IPS-20b (cell line): ENCODE measurements around the gene CTNNA1.

Experiments
- H3K27ac ChIP-seq: one replicate; pipeline ENCODE4 v1.5.1; 2013; ENCODE audit warnings: low read length
- H3K27me3 ChIP-seq: 2 replicates; pipeline ENCODE4 v1.6.1; 2013; ENCODE audit warnings: mild to moderate bottlenecking, low read length, inconsistent platforms; ENCODE audit not compliant: insufficient read depth
- H3K36me3 ChIP-seq: 2 replicates; pipeline ENCODE4 v1.6.1; 2013; ENCODE audit warnings: low read depth, mild to moderate bottlenecking, inconsistent platforms, low read length, moderate library complexity; ENCODE audit not compliant: insufficient read depth
- H3K4me1 ChIP-seq: 2 replicates; pipeline ENCODE4 v1.6.1; 2013; ENCODE audit warnings: mild to moderate bottlenecking, control low read depth, inconsistent platforms, low read length, moderate library complexity; ENCODE audit not compliant: insufficient read depth
- H3K4me3 ChIP-seq: 2 replicates; pipeline ENCODE4 v1.5.1; 2013; ENCODE audit warnings: mild to moderate bottlenecking, low read length, inconsistent platforms
- H3K9ac ChIP-seq: 2 replicates; pipeline ENCODE4 v1.6.1; 2013; ENCODE audit warnings: low read depth, mild to moderate bottlenecking, inconsistent platforms, low read length, moderate library complexity
- H3K9me3 ChIP-seq: 2 replicates; pipeline ENCODE4 v1.6.1; 2013; ENCODE audit warnings: mild to moderate bottlenecking, low read depth, low read length, inconsistent platforms; ENCODE audit not compliant: insufficient read depth

Gene CTNNA1

DNA sequence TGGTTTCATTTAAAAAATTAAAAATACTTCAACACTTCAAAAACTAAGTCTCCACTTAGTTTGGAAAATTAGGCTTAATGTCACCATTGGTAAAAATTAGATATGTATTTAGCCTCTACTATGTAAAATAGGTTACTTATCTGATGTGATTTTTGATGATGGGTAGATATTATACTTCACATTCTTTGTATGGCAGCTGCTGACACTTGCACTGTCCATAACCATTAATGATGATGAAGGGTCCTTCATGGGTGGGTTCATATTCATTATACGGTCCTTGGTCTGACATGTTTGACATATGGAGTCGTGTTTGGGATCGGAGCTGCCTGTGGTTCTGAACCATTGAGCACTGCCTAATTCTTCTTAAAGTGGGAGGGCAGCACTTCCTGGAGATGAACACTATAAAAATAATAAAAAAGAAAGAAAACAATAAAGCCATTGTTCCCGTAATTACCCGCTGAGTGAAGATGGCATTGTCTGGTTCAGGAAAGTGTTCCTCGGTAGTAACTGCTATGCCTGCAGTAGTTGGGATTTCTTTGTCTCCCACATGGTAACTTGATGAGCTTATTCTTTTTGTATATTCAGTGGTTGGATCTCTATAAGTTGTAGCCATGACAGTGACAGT is 119.7 kb downstream of the CTNNA1 start:
- peaks cover 47% of the 10 kb centered on the region for H3K4me1 ChIP-seq
- no peaks in the 10 kb centered on the region for H3K27me3 ChIP-seq
- H3K27ac ChIP-seq = no peak overlapping the region

GRCh38 chr5:138873466-138874221 is 120.4 kb downstream of the CTNNA1 start:
- Histone ChIP-seq H3K36me3 (no peaks in the 10 kb centered on the region), H3K4me1 (peaks cover 54% of the 10 kb centered on the region), H3K9me3 (no peaks in the 10 kb centered on the region), H3K27ac (no peak overlapping the region), H3K4me3 (no peak overlapping the region), H3K27me3 (no peaks in the 10 kb centered on the region), H3K9ac (no peak overlapping the region)

More for the DNA sequence above, 119.7 kb downstream of the CTNNA1 start:
- Histone ChIP-seq H3K36me3 (no peaks in the 10 kb centered on the region), H3K9ac (no peak overlapping the region), H3K4me3 (no peak overlapping the region), H3K9me3 (no peaks in the 10 kb centered on the region)

- H3K4me1 ChIP-seq = peaks cover 54% of the 10 kb centered on the region
- H3K9ac ChIP-seq = no peak overlapping the region; the same call in 1 of the 2 replicates
- H3K27ac ChIP-seq = no peak overlapping the region
Observed at GRCh38 chr5:138874241-138874640, 121.0 kb downstream of the CTNNA1 start.

GRCh38 chr5:138874771-138875551 is 121.7 kb downstream of the CTNNA1 start, which contains the start of gene LRRTM2:
Gene LRRTM2 (minus strand): TSS chr5:138875335. CDS start chr5:138874911, 424 bp downstream.
- peak within 1 kb of the TSS; percentile 0; the same call in 1 of the 2 replicates for H3K4me3 ChIP-seq

More at GRCh38 chr5:138874241-138874640, 121.0 kb downstream of the CTNNA1 start:
- Histone ChIP-seq H3K4me3 (no peak overlapping the region), H3K9me3 (no peaks in the 10 kb centered on the region), H3K36me3 (no peaks in the 10 kb centered on the region), H3K27me3 (no peaks in the 10 kb centered on the region)

DNA sequence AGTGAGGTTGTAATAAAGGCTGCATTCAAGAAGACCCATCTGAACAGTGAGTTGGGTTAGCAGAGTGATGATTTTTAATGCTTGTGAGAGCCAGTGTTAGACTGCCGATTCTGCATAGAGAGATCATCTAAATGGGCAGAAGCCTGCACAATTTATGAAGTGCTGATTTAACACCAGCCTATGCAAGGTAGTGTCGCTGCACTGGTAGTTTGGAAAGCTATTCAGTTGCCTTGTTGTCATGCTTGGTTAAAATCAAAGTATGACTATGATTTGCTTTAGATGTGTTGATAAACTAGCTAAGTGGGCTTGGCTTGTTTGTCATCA is 122.3 kb downstream of the CTNNA1 start:
- Histone ChIP-seq H3K4me1 (peaks cover 46% of the 10 kb centered on the region), H3K9ac (peak overlapping the region; percentile 5; the same call in 1 of the 2 replicates), H3K4me3 (0 out of 2 replicates have a peak overlapping the region, but pooled peaks have one; percentile 0), H3K9me3 (no peaks in the 10 kb centered on the region), H3K27ac (peak overlapping the region; percentile 20), H3K27me3 (no peaks in the 10 kb centered on the region), H3K36me3 (no peaks in the 10 kb centered on the region)

More at GRCh38 chr5:138874771-138875551, 121.7 kb downstream of the CTNNA1 start, which contains the start of gene LRRTM2:
- H3K36me3 ChIP-seq = no peaks in the 10 kb centered on the region
- no peaks in the 10 kb centered on the region for H3K27me3 ChIP-seq
- H3K4me1 ChIP-seq = peaks cover 51% of the 10 kb centered on the region
- H3K9me3 ChIP-seq = no peaks in the 10 kb centered on the region
- peak within 1 kb of the TSS; percentile 20 for H3K27ac ChIP-seq
- peak within 1 kb of the TSS; percentile 13; the same call in 1 of the 2 replicates for H3K9ac ChIP-seq

DNA sequence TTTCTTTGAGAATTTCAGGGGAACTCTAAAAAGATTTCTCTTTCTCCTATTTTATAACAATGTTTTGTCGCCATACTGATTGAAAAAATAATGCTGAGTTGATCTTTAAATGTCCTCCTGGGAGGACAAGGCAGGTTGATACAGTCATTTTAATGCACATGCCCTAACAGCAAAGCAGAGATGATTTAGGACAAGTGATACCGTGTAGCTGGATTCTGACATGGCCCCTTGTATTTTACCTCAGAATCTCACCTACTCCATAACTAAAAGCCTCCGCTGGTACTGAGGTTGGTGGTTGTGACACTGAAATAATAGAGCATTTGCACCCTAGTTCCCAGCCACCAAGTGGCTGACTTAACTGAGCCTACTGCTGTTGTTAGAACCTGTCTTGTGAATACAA is 122.7 kb downstream of the CTNNA1 start:
- Histone ChIP-seq H3K4me1 (peaks cover 43% of the 10 kb centered on the region), H3K27ac (no peak overlapping the region), H3K36me3 (no peaks in the 10 kb centered on the region), H3K9ac (no peak overlapping the region), H3K27me3 (no peaks in the 10 kb centered on the region), H3K9me3 (no peaks in the 10 kb centered on the region), H3K4me3 (no peak overlapping the region)

- H3K9ac ChIP-seq = no peak overlapping the region
- H3K27me3 ChIP-seq = no peaks in the 10 kb centered on the region
- no peaks in the 10 kb centered on the region for H3K36me3 ChIP-seq
- H3K4me1 ChIP-seq = peaks cover 38% of the 10 kb centered on the region
- no peaks in the 10 kb centered on the region for H3K9me3 ChIP-seq
- H3K27ac ChIP-seq = no peak overlapping the region
- no peak overlapping the region for H3K4me3 ChIP-seq
Observed at GRCh38 chr5:138876811-138877210, 123.6 kb downstream of the CTNNA1 start.

DNA sequence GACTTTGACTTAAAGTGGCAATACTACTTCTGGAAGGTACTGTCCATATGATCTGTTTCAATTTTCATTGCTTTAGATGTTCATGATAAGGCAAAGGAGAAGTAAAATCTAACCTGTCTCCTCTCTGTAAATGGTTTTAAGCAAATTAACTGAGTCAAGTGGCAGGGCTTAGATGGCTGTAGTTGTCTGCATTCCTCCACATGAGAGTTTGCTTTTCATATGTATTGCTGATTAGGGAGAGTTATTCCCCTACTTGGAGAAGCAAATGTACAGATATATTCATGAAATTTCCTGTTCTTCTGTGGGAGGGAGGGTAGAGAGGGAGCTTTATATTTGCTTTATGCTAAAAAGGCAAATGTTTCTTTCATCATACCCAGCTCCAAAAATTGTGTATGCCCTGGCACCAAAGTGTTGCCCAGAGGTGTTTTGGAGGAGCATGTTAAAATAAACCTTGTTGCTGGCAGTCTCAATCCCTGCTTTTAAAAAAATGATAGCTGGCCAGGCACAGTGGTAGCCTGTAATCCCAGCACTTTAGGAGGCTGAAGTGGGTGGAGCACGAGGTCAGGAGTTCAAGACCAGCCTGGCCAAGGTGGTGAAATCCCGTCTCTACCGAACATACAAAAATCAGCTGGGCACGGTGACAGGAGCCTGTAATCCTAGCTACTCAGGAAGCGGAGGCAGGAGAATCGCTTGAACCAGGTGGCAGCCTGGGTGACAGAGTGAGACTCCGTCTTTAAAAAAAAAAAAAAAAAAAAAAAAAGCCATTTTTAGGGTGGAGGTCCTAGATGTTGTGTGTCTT is 125.4 kb downstream of the CTNNA1 start:
- H3K36me3 ChIP-seq = no peaks in the 10 kb centered on the region
- no peak overlapping the region for H3K9ac ChIP-seq
- H3K4me3 ChIP-seq = no peak overlapping the region
- peaks cover 39% of the 10 kb centered on the region for H3K4me1 ChIP-seq
- no peak overlapping the region for H3K27ac ChIP-seq
- H3K27me3 ChIP-seq = no peaks in the 10 kb centered on the region
- no peaks in the 10 kb centered on the region for H3K9me3 ChIP-seq

DNA sequence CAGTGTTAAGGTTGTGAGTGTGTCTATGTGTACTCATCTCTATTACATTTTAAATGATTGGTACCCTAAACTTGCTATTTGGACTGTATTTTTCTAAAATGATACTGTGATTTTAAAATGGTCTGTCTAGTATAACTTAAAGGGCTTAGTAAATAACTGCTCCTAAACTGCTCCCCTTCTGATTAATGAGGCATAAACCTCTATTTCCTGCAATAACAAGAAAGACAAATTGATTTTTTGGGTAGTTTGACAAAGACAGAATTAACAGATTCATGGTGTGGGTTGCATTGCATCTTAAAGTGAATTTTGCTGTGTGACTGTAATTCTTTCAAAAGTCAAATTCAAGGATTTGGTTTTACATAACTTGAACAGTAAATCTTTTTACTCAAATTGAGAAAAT is 130.0 kb downstream of the CTNNA1 start:
- peak overlapping the region; percentile 55 for H3K27ac ChIP-seq

DNA sequence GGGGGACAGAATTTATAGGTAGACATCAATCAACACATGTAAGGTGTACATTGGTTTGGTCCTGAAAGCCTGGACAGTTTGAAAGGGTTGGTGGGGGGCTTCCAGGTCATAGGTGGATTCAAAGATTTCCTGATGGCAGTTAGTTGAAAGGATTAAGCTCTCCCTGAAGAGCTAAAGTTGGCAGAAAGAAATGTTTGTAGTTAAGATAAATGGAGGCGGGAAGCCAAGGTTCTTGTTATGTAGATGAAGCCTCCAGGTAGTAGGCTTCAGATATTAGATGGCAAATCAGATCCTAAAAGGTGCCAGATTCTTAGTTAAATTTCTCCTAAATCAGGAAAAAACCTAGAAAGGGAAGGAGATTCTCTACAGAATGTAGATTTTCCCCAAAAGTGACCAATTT is 130.9 kb downstream of the CTNNA1 start:
- H3K9me3 ChIP-seq = 0 out of 2 replicates have a peak, but pooled peaks cover 3% of the 10 kb centered on the region
- peak overlapping the region; percentile 50 for H3K4me3 ChIP-seq
- peaks cover 31% of the 10 kb centered on the region for H3K36me3 ChIP-seq
- peak overlapping the region; percentile 55 for H3K9ac ChIP-seq
- peak overlapping the region; percentile 55 for H3K27ac ChIP-seq
- no peaks in the 10 kb centered on the region for H3K27me3 ChIP-seq
- peaks cover 38% of the 10 kb centered on the region for H3K4me1 ChIP-seq

More for the DNA sequence above, 130.0 kb downstream of the CTNNA1 start:
- Histone ChIP-seq H3K9ac (peak overlapping the region; percentile 55), H3K36me3 (peaks cover 22% of the 10 kb centered on the region), H3K4me3 (no peak overlapping the region), H3K27me3 (no peaks in the 10 kb centered on the region), H3K4me1 (peaks cover 42% of the 10 kb centered on the region), H3K9me3 (no peaks in the 10 kb centered on the region)

GRCh38 chr5:138884554-138884953 is 131.3 kb downstream of the CTNNA1 start:
- H3K9ac ChIP-seq = no peak overlapping the region; the same call in 1 of the 2 replicates
- peaks cover 38% of the 10 kb centered on the region for H3K4me1 ChIP-seq
- H3K27me3 ChIP-seq = no peaks in the 10 kb centered on the region
- peak overlapping the region; percentile 55 for H3K27ac ChIP-seq
- peak overlapping the region; percentile 50 for H3K4me3 ChIP-seq
- peaks cover 7% of the 10 kb centered on the region; the same call in 1 of the 2 replicates for H3K9me3 ChIP-seq
- H3K36me3 ChIP-seq = peaks cover 36% of the 10 kb centered on the region
